HCT116 (cell line): ENCODE data around the gene KRTAP5-4. TPM values are rescaled to one million over a fixed set of nuclear protein-coding genes. Genes with fewer than 3 reads are reported as not detected.

Experiments
- ATAC-seq: fragments of 200-7000 bp; cut with Tn5 transposase; 2 replicates; pipeline ENCODE4 v1.9.1; 2020; ENCODE audit warnings: mild to moderate bottlenecking, moderate library complexity
- BruUV-seq: library from RNA; stranded (reverse); fragments of 400-500 nt; replicated peaks from 2 replicates; lab custom pipeline; 2021; lab: Mats Ljungman, UMichigan
- CTCF ChIA-PET: fragments of 300-600 bp; sonication (Branson Sonifier 250); formaldehyde crosslinking; loops from one replicate; lab custom pipeline; 2021; ENCODE audit warnings: antibody characterized with exemption; lab: Charles Lee
- POLR2A ChIA-PET: fragments of 300-600, 350-600 bp; sonication (Branson Sonifier 250); formaldehyde crosslinking; loops from one replicate; lab custom pipeline; 2021; ENCODE audit warnings: antibody characterized with exemption; lab: Charles Lee
- RAD21 ChIA-PET, 2 experiments: fragments of 300-600 bp; sonication (Branson Sonifier 250); formaldehyde crosslinking; loops; one replicate each; lab custom pipeline; 2023; ENCODE audit warnings: low total read pairs in 2 of 2; ENCODE audit not compliant: uncharacterized antibody in 2 of 2, unreplicated experiment in 2 of 2, low non-redundant PET in 1 of 2; lab: Charles Lee
- DNase-seq: peaks from one replicate; pipeline ENCODE4 v3.0.0-alpha.2; 2010; ENCODE audit warnings: low read depth, low spot score
- H2AFZ ChIP-seq: fragments of 200-600 bp; shearing (Covaris generic), sonication (generic); 2 replicates; pipeline ENCODE4 v1.6.1; 2017; ENCODE audit warnings: low read depth, mixed run types, mixed read lengths, antibody characterized with exemption, low read length; ENCODE audit not compliant: poor library complexity, severe bottlenecking
- H3K27ac ChIP-seq: 2 replicates; pipeline ENCODE4 v1.5.1; 2012; ENCODE audit warnings: low read depth, low read length
- H3K27me3 ChIP-seq: fragments of 200-600 bp; sonication (generic); 2 replicates; pipeline ENCODE4 v1.6.1; 2016; ENCODE audit warnings: mixed run types, low read length, mixed read lengths; ENCODE audit not compliant: insufficient read depth
- H3K36me3 ChIP-seq, 2 experiments: fragments of 200-500 bp in 1 of 2; fragments of 200-600 bp in 1 of 2; sonication (Bioruptor generic) in 1 of 2; sonication (generic) in 1 of 2; 2 replicates each; pipeline versions ENCODE4 v1.5.1 to v1.6.1; 2014 to 2016; ENCODE audit warnings: low read length in 2 of 2, inconsistent platforms in 1 of 2, mixed read lengths in 1 of 2, mixed run types in 1 of 2; ENCODE audit not compliant: insufficient read depth in 2 of 2, control insufficient read depth in 1 of 2
- H3K4me1 ChIP-seq, 2 experiments: fragments of 200-600 bp in 1 of 2; sonication (generic) in 1 of 2; 2 replicates each; pipeline versions ENCODE4 v1.5.1 to v1.6.1; 2012 to 2017; ENCODE audit warnings: low read length in 2 of 2, inconsistent platforms in 1 of 2, mild to moderate bottlenecking in 1 of 2, mixed read lengths in 1 of 2, mixed run types in 1 of 2, moderate library complexity in 1 of 2; ENCODE audit not compliant: insufficient read depth in 2 of 2, control insufficient read depth in 1 of 2
- H3K4me2 ChIP-seq: fragments of 200-600 bp; sonication (generic); 2 replicates; pipeline ENCODE4 v1.6.1; 2017; ENCODE audit warnings: mixed run types, low read length, mixed read lengths
- H3K4me3 ChIP-seq, 2 experiments: fragments of 200-600 bp in 1 of 2; sonication (generic) in 1 of 2; replicated peaks in 1 of 2; 2 replicates each; pipeline ENCODE4 v1.5.1; 2011 to 2016; ENCODE audit warnings: low read length in 2 of 2, control low read depth in 1 of 2, low read depth in 1 of 2, mild to moderate bottlenecking in 1 of 2, mixed read lengths in 1 of 2, mixed run types in 1 of 2
- H3K79me2 ChIP-seq: fragments of 200-600 bp; sonication (generic); 2 replicates; pipeline ENCODE4 v1.6.1; 2017; ENCODE audit warnings: mild to moderate bottlenecking, mixed run types, low read length, moderate library complexity, mixed read lengths; ENCODE audit not compliant: insufficient read depth
- H3K9ac ChIP-seq: fragments of 200-600 bp; sonication (generic); 2 replicates; pipeline ENCODE4 v1.6.1; 2016; ENCODE audit warnings: low read length, mixed read lengths
- H3K9me2 ChIP-seq: fragments of 200-600 bp; sonication (generic), shearing (Covaris generic); 2 replicates; pipeline ENCODE4 v1.6.1; 2017; ENCODE audit warnings: mixed run types, mild to moderate bottlenecking, moderate library complexity; ENCODE audit not compliant: insufficient read depth
- H3K9me3 ChIP-seq, 2 experiments: fragments of 200-500 bp in 1 of 2; fragments of 200-600 bp in 1 of 2; sonication (Bioruptor generic) in 1 of 2; sonication (generic) in 1 of 2; 2 replicates each; pipeline ENCODE4 v1.6.1; 2014 to 2017; ENCODE audit warnings: low read length in 2 of 2, mixed read lengths in 2 of 2, inconsistent platforms in 1 of 2, low read depth in 1 of 2, mild to moderate bottlenecking in 1 of 2, mixed run types in 1 of 2, moderate library complexity in 1 of 2; ENCODE audit not compliant: control insufficient read depth in 1 of 2, insufficient read depth in 1 of 2
- H4K20me1 ChIP-seq: fragments of 200-600 bp; sonication (generic), shearing (Covaris generic); 2 replicates; pipeline ENCODE4 v1.6.1; 2017; ENCODE audit warnings: mixed run types, mild to moderate bottlenecking, moderate library complexity; ENCODE audit not compliant: insufficient read depth
- ATF3 ChIP-seq: IDR thresholded peaks from 2 replicates; pipeline ENCODE4 v1.6.1; 2012
- CEBPB ChIP-seq: IDR thresholded peaks from 2 replicates; pipeline ENCODE4 v1.6.1; 2012; ENCODE audit warnings: low read depth
- CTCF ChIP-seq, 3 experiments: fragments of 200-600 bp in 1 of 3; sonication (generic) in 1 of 3; IDR thresholded peaks in 2 of 3; conservative IDR thresholded peaks in 1 of 3; 2 replicates each; pipeline ENCODE4 v1.5.1; 2012 to 2017; ENCODE audit warnings: low read depth in 2 of 3, low read length in 2 of 3, antibody characterized with exemption in 1 of 3, borderline replicate concordance in 1 of 3, control low read depth in 1 of 3, mild to moderate bottlenecking in 1 of 3, mixed read lengths in 1 of 3, mixed run types in 1 of 3, moderate library complexity in 1 of 3; ENCODE audit not compliant: insufficient read depth in 1 of 3
- EGR1 ChIP-seq: IDR thresholded peaks from 2 replicates; pipeline ENCODE4 v1.6.1; 2012; ENCODE audit warnings: low read depth
- ELF1 ChIP-seq: IDR thresholded peaks from 2 replicates; pipeline ENCODE4 v1.6.1; 2012; ENCODE audit warnings: low read depth, borderline replicate concordance
- EZH2phosphoT487 ChIP-seq: fragments of 200-600 bp; IDR thresholded peaks from 2 replicates; pipeline ENCODE4 v1.6.1; 2018; ENCODE audit warnings: antibody characterized with exemption, borderline replicate concordance
- FOSL1 ChIP-seq: IDR thresholded peaks from 2 replicates; pipeline ENCODE4 v1.6.1; 2012; ENCODE audit warnings: low read depth
- JUND ChIP-seq: IDR thresholded peaks from 2 replicates; pipeline ENCODE4 v1.6.1; 2012
- MAX ChIP-seq: IDR thresholded peaks from 2 replicates; pipeline ENCODE4 v1.6.1; 2012
- POLR2AphosphoS5 ChIP-seq: IDR thresholded peaks from 2 replicates; pipeline ENCODE4 v1.6.1; 2011; ENCODE audit warnings: mild to moderate bottlenecking, low read depth, low read length, moderate library complexity
- RAD21 ChIP-seq: IDR thresholded peaks from 2 replicates; pipeline ENCODE4 v1.6.1; 2012; ENCODE audit warnings: low read depth, mild to moderate bottlenecking
- SIN3A ChIP-seq: IDR thresholded peaks from 2 replicates; pipeline ENCODE4 v1.6.1; 2012; ENCODE audit warnings: low read depth
- SRF ChIP-seq: IDR thresholded peaks from 2 replicates; pipeline ENCODE4 v1.6.1; 2012; ENCODE audit warnings: low read depth
- TCF7L2 ChIP-seq: IDR thresholded peaks from 2 replicates; pipeline ENCODE4 v1.7.0; 2011; ENCODE audit warnings: borderline replicate concordance, inconsistent platforms; ENCODE audit not compliant: insufficient read depth, insufficient read length; ENCODE audit errors: extremely low read depth
- YY1 ChIP-seq: IDR thresholded peaks from 2 replicates; pipeline ENCODE4 v1.6.1; 2011; ENCODE audit warnings: low read length, low read depth, moderate library complexity, mild to moderate bottlenecking; ENCODE audit not compliant: insufficient replicate concordance; ENCODE audit errors: extremely low read depth
- ZBTB33 ChIP-seq: IDR thresholded peaks from 2 replicates; pipeline ENCODE4 v1.6.1; 2011; ENCODE audit warnings: mild to moderate bottlenecking, low read length, moderate library complexity; ENCODE audit not compliant: insufficient replicate concordance; ENCODE audit errors: extremely low read depth
- ZFX ChIP-seq: fragments of 450-650 bp; IDR thresholded peaks from 2 replicates; pipeline ENCODE4 v1.6.1; 2017
- intact Hi-C: fragments of 100-400 bp; cut with micrococcal nuclease; formaldehyde crosslinking; loops from 2 replicates; pipeline ENCODE4 v1.10.0; 2022
- total RNA-seq: library from RNA; stranded (reverse); gene quantifications from one replicate; pipeline ENCODE4 v1.2.1, GENCODE V29; 2021; ENCODE audit not compliant: unreplicated experiment

Gene KRTAP5-4
- total RNA-seq, 1 experiment from 2014 or later, result not detected

GRCh38 chr11:1668911-1669473 is 47.1 kb upstream of the KRTAP5-4 start:
- Histone ChIP-seq H3K9ac (no peak overlapping the region), H3K27ac (no peak overlapping the region), H2AFZ (no peak overlapping the region), H3K36me3 (no peaks in the 10 kb centered on the region), H3K9me2 (no peaks in the 10 kb centered on the region), H3K4me2 (no peak overlapping the region), H3K27me3 (peaks cover 27% of the 10 kb centered on the region; the same call in 1 of the 2 replicates), H4K20me1 (no peaks in the 10 kb centered on the region), H3K79me2 (no peaks in the 10 kb centered on the region), H3K4me1 (no peaks in the 10 kb centered on the region), H3K4me3 (no peak overlapping the region), H3K9me3 (no peaks in the 10 kb centered on the region)
- ChIA-PET CTCF (no interaction called here), POLR2A (no interaction called here), RAD21 (no interaction called here)
- no peak for TF ChIP-seq RAD21
- TF ChIP-seq MAX, result no peak
- TF ChIP-seq SRF, result no peak
- TF ChIP-seq JUND, result no peak
- TF ChIP-seq CEBPB, result no peak
- no peak for TF ChIP-seq ZBTB33
- TF ChIP-seq ELF1, result no peak
- TF ChIP-seq FOSL1, result no peak
- TF ChIP-seq CTCF (IDR thresholded peaks at IDR 0.05 in 2 of 3, conservative IDR thresholded peaks at IDR 0.05 in 1 of 3; ENCODE audit: borderline replicate concordance in 1 of 3, insufficient read depth in 1 of 3, low read depth in 2 of 3, low read length in 2 of 3), result no peak
- TF ChIP-seq EGR1, result no peak
- no peak for TF ChIP-seq EZH2phosphoT487
- TF ChIP-seq POLR2AphosphoS5, result no peak
- no peak for TF ChIP-seq YY1
- no peak for TF ChIP-seq ZFX
- TF ChIP-seq SIN3A, result no peak
- no peak for TF ChIP-seq ATF3
- TF ChIP-seq TCF7L2, result no peak
- DNase-seq, result no peak
- BruUV-seq, result no TSS peak
- intact Hi-C loops, result no loop called here
- no peak for ATAC-seq
